GM10248 (cell line): ENCODE data around the gene PYCR2.
"Not testable (repeated sequence)": the region's sequence is repeated elsewhere in the genome, so short reads cannot be mapped to it uniquely, and the experiment has no call there.

ENCODE experiments used
- CTCF ChIA-PET: fragments of 300-600 bp; sonication (Branson Sonifier 250); formaldehyde crosslinking; extraction: SDS; loops from one replicate; lab custom pipeline; 2021; ENCODE audit warnings: antibody characterized with exemption; lab: Yijun Ruan, JAX
- POLR2A ChIA-PET: fragments of 350-650 bp; sonication (Branson Sonifier 250); formaldehyde crosslinking; extraction: SDS; loops from one replicate; lab custom pipeline; 2020; ENCODE audit warnings: antibody characterized with exemption; lab: Yijun Ruan, JAX
- DNase-seq: peaks from one replicate; pipeline ENCODE4 v3.0.0; 2012; ENCODE audit errors: extremely low spot score
- CTCF ChIP-seq: IDR thresholded peaks from 2 replicates; pipeline ENCODE4 v1.5.1; 2012; ENCODE audit warnings: mild to moderate bottlenecking, low read depth; ENCODE audit errors: extremely low read depth, missing control alignments, control extremely low read depth

The PYCR2 gene

GRCh38 chr1:225944387-225944786, 20.3 kb upstream of the PYCR2 start:
- DNase-seq = no peak
- ChIA-PET POLR2A (no interaction called here), CTCF (interaction anchor here (1.1 to 4.2 kb wide), 4 partner anchors 13 to 470 kb away, joined by 3 to 30 read pairs (median 5); no protein-coding TSS in a partner anchor)
- no peak for TF ChIP-seq CTCF

GRCh38 chr1:225943582-225943981, 19.5 kb upstream of the PYCR2 start:
- ChIA-PET CTCF (interaction anchor here (1.1 to 4.2 kb wide), 2 partner anchors 19 to 33 kb away, joined by 3 to 30 read pairs; no protein-coding TSS in a partner anchor), POLR2A (no interaction called here)
- no peak for TF ChIP-seq CTCF
- DNase-seq = no peak

- peak; percentile 63 for DNase-seq
- ChIA-PET POLR2A (no interaction called here), CTCF (no interaction called here)
- no peak for TF ChIP-seq CTCF
Observed at GRCh38 chr1:225942574-225942973, 18.5 kb upstream of the PYCR2 start.

GRCh38 chr1:225941942-225942222, 17.8 kb upstream of the PYCR2 start:
- ChIA-PET POLR2A (no interaction called here), CTCF (interaction anchor here (1.1 to 1.2 kb wide), 3 partner anchors 11 to 21 kb away, joined by 3 to 4 read pairs (median 3); no protein-coding TSS in a partner anchor)
- no peak for TF ChIP-seq CTCF
- DNase-seq = no peak

GRCh38 chr1:225941187-225941941, 17.3 kb upstream of the PYCR2 start, which contains the start of gene LEFTY2:
Gene LEFTY2 (minus strand): TSS chr1:225941220. CDS start chr1:225941140, 80 bp downstream.
- CTCF ChIA-PET = interaction anchor here (1.1 to 1.2 kb wide), 4 partner anchors 8 to 21 kb away, joined by 3 to 4 read pairs (median 3); no protein-coding TSS in a partner anchor
- no peak for DNase-seq
- no peak for TF ChIP-seq CTCF
- POLR2A ChIA-PET = no interaction called here

- ChIA-PET POLR2A (no interaction called here), CTCF (interaction anchor here (1.1 to 1.2 kb wide), 5 partner anchors 9 to 47 kb away, joined by 3 to 4 read pairs (median 3); no protein-coding TSS in a partner anchor)
- TF ChIP-seq CTCF = no peak
- DNase-seq = no peak
Observed at GRCh38 chr1:225940385-225941151, 16.5 kb upstream of the PYCR2 start.

- POLR2A ChIA-PET, DNase-seq: not testable (repeated sequence)
- CTCF ChIA-PET = interaction anchor here (1.1 to 1.2 kb wide), 2 partner anchors 28 to 48 kb away, joined by 3 read pairs; no protein-coding TSS in a partner anchor
Observed at GRCh38 chr1:225939939-225940310, 15.9 kb upstream of the PYCR2 start.

- DNase-seq, POLR2A ChIA-PET: not testable (repeated sequence)
- CTCF ChIA-PET = interaction anchor here (1.2 to 1.8 kb wide), 2 partner anchors 8 to 27 kb away, joined by 3 to 5 read pairs; no protein-coding TSS in a partner anchor
Observed at GRCh38 chr1:225939097-225939938, 15.3 kb upstream of the PYCR2 start.
